OCI-LY1 (cell line): ENCODE data around the gene CNTN1.

ENCODE experiments used
- H2AFZ ChIP-seq: fragments of 200-600 bp; sonication (generic), shearing (Covaris generic); 2 replicates; pipeline ENCODE4 v1.6.0; 2014; ENCODE audit warnings: antibody characterized with exemption, mild to moderate bottlenecking, low read length
- H3F3A ChIP-seq: fragments of 200-600 bp; sonication (generic), shearing (Covaris generic); 2 replicates; pipeline ENCODE4 v1.6.0; 2014; ENCODE audit warnings: mild to moderate bottlenecking, antibody characterized with exemption, low read length, moderate library complexity; ENCODE audit not compliant: insufficient read depth
- H3K27ac ChIP-seq: fragments of 200-600 bp; sonication (generic); 2 replicates; pipeline ENCODE4 v1.5.1; 2014; ENCODE audit warnings: low read length, mixed run types, mild to moderate bottlenecking, low read depth; ENCODE audit not compliant: poor library complexity, severe bottlenecking
- H3K27me3 ChIP-seq: fragments of 200-600 bp; sonication (generic); 2 replicates; pipeline ENCODE4 v1.6.0; 2014; ENCODE audit warnings: antibody characterized with exemption, mild to moderate bottlenecking, low read length, moderate library complexity; ENCODE audit not compliant: insufficient read depth
- H3K36me3 ChIP-seq: fragments of 200-600 bp; sonication (generic); 2 replicates; pipeline ENCODE4 v1.6.1; 2014; ENCODE audit warnings: mild to moderate bottlenecking, antibody characterized with exemption, low read length, moderate library complexity, mixed read lengths; ENCODE audit not compliant: insufficient read depth
- H3K4me1 ChIP-seq: fragments of 200-600 bp; sonication (generic); 2 replicates; pipeline ENCODE4 v1.5.1; 2014; ENCODE audit warnings: mild to moderate bottlenecking, low read length, moderate library complexity; ENCODE audit not compliant: insufficient read depth, severe bottlenecking
- H3K4me2 ChIP-seq: fragments of 200-600 bp; sonication (generic), shearing (Covaris generic); 2 replicates; pipeline ENCODE4 v1.6.1; 2014; ENCODE audit warnings: low read length
- H3K4me3 ChIP-seq: fragments of 200-600 bp; sonication (generic); 2 replicates; pipeline ENCODE4 v1.5.1; 2014; ENCODE audit warnings: low read length, low read depth, mild to moderate bottlenecking, mixed read lengths; ENCODE audit not compliant: poor library complexity, severe bottlenecking
- H3K79me2 ChIP-seq: fragments of 200-600 bp; shearing (Covaris generic); 2 replicates; pipeline ENCODE4 v1.6.1; 2016; ENCODE audit warnings: mixed run types, low read length, mixed read lengths; ENCODE audit not compliant: insufficient read depth
- H3K9ac ChIP-seq: fragments of 200-600 bp; sonication (generic), shearing (Covaris generic); 2 replicates; pipeline ENCODE4 v1.6.1; 2014; ENCODE audit warnings: mild to moderate bottlenecking, low read length, mixed read lengths
- H3K9me2 ChIP-seq: fragments of 200-600 bp; sonication (generic), shearing (Covaris generic); 2 replicates; pipeline ENCODE4 v1.6.1; 2014; ENCODE audit warnings: low read depth, mild to moderate bottlenecking, low read length, mixed read lengths
- H3K9me3 ChIP-seq: fragments of 200-600 bp; shearing (Covaris generic); 2 replicates; pipeline ENCODE4 v1.6.1; 2014; ENCODE audit warnings: low read length, mixed read lengths
- H4K20me1 ChIP-seq: fragments of 200-600 bp; sonication (generic), shearing (Covaris generic); 2 replicates; pipeline ENCODE4 v1.6.0; 2016; ENCODE audit warnings: mild to moderate bottlenecking, low read length; ENCODE audit not compliant: insufficient read depth
- EZH2 ChIP-seq: fragments of 200-600 bp; sonication (generic), shearing (Covaris generic); IDR thresholded peaks from 2 replicates; pipeline ENCODE4 v1.8.0; 2017; ENCODE audit warnings: borderline replicate concordance, mixed run types, mild to moderate bottlenecking, antibody characterized with exemption, low read length, moderate library complexity, mixed read lengths
- TF ChIP-seq, protein P1 (sequence below): fragments of 200-600 bp; sonication (generic), shearing (Covaris generic); IDR thresholded peaks from 2 replicates; pipeline ENCODE4 v1.5.1; 2017; ENCODE audit warnings: mild to moderate bottlenecking, antibody characterized with exemption, low read length, moderate library complexity, mixed read lengths

The CNTN1 gene

DNA sequence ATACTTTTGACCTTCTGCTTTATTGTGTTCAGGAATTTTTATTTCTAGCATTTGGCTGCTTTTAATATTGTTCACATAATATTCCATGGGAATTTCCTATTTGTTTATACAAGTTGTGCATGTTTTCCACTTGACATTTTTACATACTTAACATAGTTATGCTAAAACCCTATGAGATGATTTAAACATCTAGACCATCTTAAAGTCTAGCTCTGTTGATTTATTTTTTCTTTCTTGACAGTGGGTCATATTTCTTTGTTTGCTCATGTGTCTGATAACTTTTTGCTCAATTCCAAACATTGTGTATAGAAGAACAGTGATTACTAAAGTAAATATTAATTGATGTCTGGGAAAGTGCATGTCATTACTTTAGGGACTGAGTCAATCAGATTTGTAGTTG, 293.8 kb downstream of the CNTN1 start:
- Histone ChIP-seq H3K36me3 (no peaks in the 10 kb centered on the region), H3F3A (no peaks in the 10 kb centered on the region), H3K9ac (no peak overlapping the region), H3K27me3 (no peaks in the 10 kb centered on the region), H3K27ac (no peak overlapping the region), H3K4me2 (no peak overlapping the region), H2AFZ (no peak overlapping the region), H3K9me3 (no peaks in the 10 kb centered on the region), H4K20me1 (no peaks in the 10 kb centered on the region), H3K4me1 (no peaks in the 10 kb centered on the region), H3K9me2 (no peaks in the 10 kb centered on the region), H3K79me2 (no peaks in the 10 kb centered on the region), H3K4me3 (no peak overlapping the region)
- no peak for TF ChIP-seq EZH2
- TF ChIP-seq, protein P1, sequence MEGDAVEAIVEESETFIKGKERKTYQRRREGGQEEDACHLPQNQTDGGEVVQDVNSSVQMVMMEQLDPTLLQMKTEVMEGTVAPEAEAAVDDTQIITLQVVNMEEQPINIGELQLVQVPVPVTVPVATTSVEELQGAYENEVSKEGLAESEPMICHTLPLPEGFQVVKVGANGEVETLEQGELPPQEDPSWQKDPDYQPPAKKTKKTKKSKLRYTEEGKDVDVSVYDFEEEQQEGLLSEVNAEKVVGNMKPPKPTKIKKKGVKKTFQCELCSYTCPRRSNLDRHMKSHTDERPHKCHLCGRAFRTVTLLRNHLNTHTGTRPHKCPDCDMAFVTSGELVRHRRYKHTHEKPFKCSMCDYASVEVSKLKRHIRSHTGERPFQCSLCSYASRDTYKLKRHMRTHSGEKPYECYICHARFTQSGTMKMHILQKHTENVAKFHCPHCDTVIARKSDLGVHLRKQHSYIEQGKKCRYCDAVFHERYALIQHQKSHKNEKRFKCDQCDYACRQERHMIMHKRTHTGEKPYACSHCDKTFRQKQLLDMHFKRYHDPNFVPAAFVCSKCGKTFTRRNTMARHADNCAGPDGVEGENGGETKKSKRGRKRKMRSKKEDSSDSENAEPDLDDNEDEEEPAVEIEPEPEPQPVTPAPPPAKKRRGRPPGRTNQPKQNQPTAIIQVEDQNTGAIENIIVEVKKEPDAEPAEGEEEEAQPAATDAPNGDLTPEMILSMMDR = no peak

DNA sequence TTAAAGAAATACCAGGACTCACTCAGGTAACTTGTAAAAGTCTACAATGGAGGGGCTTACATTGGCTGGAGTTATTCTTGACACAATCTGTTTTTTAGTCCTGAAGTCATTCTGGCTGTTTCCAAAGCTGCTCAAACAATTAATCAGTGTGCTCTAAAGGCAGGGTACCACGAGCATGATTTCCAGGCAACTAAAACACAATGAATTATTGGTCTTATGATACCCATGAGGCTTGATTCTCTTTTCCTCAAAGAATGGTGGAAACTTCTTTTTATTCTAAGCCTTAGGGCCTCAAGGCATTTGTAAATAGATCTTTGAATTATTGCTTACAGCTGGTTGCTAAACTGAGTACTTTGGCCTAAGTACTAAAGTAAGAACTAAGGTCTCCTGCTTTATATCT, 296.1 kb downstream of the CNTN1 start:
- Histone ChIP-seq H4K20me1 (no peaks in the 10 kb centered on the region), H3K4me1 (no peaks in the 10 kb centered on the region), H3K9me2 (no peaks in the 10 kb centered on the region), H3K4me3 (no peak overlapping the region), H2AFZ (no peak overlapping the region), H3K79me2 (no peaks in the 10 kb centered on the region), H3F3A (no peaks in the 10 kb centered on the region), H3K4me2 (no peak overlapping the region), H3K9me3 (no peaks in the 10 kb centered on the region), H3K27me3 (no peaks in the 10 kb centered on the region), H3K27ac (no peak overlapping the region), H3K36me3 (no peaks in the 10 kb centered on the region), H3K9ac (no peak overlapping the region)
- TF ChIP-seq, protein P1 = no peak
- no peak for TF ChIP-seq EZH2

DNA sequence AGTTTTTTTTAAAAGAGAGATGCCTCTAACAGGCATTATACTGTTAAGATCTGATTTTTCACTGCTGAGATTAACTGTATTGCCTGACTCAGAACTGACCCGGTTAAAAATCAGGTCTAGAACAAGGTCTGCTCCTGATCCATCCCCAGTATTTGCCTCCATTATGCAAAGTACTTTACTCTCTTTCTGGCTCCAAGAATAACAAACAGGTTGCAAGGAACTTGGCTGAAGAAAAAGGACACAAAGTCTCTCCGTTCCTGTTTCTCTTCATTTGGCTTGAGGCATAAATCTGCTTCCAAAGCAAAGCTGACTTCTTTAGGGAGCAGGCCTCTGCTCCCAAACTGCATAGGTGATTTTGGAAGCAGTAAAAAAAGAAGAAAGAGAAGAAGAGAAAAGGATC, 296.6 kb downstream of the CNTN1 start:
- Histone ChIP-seq H3K79me2 (no peaks in the 10 kb centered on the region), H3K27me3 (no peaks in the 10 kb centered on the region), H4K20me1 (no peaks in the 10 kb centered on the region), H3K4me2 (no peak overlapping the region), H3K4me3 (no peak overlapping the region), H3K9ac (no peak overlapping the region), H2AFZ (no peak overlapping the region), H3K27ac (no peak overlapping the region), H3K4me1 (no peaks in the 10 kb centered on the region), H3K9me2 (no peaks in the 10 kb centered on the region), H3K9me3 (no peaks in the 10 kb centered on the region), H3F3A (no peaks in the 10 kb centered on the region), H3K36me3 (no peaks in the 10 kb centered on the region)
- TF ChIP-seq EZH2 = no peak
- TF ChIP-seq, protein P1 = no peak
